NCI-H1105 (cell line): ENCODE results near the gene DCLRE1B.

Experiments used
- DNase-seq: peaks from one replicate; lab custom pipeline; 2025; lab: John Stamatoyannopoulos, UW

Gene DCLRE1B

DNA sequence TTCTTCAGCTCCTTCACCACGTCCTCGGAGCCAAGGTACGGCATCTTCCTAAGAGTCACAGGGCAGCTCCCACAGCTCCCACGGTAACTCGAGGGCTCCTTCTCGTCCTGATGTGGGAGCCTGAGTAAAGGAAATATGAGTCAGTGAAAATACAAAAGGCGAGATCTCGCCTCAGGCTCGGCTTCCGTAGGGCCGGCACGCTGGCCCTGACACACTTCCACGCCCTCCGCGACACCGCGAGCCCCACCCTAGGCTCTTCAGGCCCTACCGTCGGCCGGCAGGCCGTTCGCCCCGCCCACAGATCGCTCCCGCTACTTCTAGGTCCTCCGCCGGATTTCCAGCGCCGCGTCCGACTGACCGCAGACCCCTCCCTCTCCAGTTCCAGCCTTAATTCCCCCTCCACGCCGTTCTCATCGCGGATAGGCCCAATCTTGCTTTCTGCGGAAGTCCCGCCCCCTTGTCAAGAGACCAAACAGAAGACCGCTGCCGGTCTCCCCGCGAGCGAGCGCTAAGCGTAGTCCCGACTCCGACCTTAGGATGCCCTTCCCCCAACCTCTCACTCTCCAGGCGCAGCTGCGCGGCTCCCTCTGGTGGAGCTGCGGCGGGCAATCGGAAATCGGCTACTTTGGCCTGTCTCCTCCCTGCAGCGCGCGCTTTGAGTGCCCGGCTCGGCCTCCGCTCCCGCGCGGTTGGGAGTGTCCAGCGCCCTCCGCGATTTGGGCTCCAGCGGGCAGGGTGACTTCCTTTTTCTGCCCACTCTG is at the start of gene DCLRE1B, which contains the start of gene AP4B1:
Gene DCLRE1B (plus strand): TSS at position 653 of the 761 bp plus-strand sequence. CDS start 261 bp downstream, outside the sequence.
Gene AP4B1 (minus strand): TSS at position 126 of the 761 bp plus-strand sequence. CDS start 82 bp downstream, at position 44.
- peak; percentile 100 for DNase-seq

DNA sequence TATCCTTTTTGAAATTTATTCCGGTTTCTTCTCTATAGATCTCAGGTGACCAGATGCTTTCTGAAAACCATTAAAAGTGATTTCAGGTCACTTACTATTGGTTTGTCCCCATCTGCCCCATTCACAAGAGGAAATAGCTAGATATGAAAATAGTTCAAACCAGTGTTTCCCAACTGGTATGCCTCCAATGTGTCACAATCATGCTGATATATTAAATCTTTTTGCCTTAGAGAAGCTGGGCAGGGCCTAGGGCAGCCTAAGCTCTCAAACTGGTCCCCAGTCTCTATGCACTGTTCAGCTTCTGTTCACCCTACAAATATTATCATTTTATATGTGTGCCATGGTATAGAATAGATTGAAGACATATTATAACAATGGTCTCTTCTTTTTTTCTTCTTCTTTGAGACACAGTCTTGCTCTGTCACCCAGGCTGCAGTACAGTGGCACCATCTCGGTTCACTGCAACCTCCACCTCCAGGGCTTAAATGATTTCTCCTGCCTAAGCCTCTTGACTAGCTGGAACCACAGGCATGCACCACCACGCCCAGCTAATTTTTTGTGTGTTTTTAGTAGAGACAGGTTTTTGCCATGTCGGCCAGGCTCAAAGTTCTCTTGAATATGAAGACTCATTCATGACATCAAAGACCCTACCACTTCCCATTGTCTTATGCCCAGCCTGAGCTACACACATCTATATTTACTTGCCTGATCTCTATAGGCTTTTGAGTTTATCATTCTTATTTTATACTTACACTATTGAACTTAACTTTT is 49.3 kb upstream of the DCLRE1B start:
- DNase-seq, result no peak

DNA sequence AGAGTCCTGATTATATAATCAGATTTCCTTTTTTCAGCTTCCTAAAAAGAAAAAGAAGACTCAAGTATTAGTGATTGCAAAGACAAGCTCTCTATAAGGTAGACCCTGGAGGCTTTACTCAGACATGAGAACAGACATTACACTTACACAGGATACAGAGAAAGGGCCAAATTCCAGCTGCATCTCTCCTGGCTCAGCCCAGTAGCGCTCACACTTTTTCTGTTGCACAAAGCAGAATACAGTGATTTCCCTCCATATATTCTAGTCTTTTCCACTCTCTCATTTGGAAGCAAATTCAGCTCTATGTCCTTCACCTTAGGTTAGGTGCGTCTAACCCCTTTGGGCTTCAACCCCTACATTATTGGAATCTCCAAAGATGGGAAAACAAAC is 48.7 kb upstream of the DCLRE1B start:
- no peak for DNase-seq

DNA sequence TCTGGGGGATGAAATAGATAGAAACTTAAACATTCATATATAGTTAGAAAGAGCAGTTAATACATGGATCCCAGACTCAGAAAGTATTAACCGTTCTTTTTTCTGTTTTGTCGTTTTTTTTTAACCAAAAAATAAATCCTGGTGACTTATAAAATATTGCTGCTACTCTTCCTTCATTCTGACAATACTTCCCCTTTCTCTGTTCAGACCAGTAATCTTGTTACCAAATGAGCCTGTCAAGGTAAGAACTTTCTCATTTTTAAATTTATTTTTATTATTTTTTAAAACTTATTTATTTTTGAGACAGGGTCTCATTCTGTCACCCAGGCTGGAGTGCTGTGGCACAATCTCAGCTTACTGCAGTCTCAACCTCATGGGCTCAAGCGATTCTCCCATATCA is 47.4 kb upstream of the DCLRE1B start:
- no peak for DNase-seq

DNA sequence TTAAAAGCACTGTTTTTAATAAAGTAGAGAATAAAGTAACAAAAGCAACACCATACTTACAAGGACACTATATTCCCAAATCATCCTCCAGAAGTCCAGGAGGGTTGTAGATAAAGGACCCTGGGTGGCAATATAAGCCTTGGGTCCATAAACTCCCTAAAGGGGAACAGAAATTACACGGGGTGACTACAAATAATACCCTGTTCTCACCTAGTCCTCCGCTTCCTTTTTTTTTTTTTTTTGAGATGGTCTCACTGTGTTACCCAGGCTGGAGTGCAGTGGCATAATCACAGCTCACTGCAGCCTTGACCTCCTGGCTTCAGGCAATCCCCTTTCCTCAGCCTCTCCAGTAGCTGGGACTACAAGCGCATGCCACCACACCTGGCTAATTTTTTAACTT is 46.7 kb upstream of the DCLRE1B start:
- DNase-seq, result no peak

DNA sequence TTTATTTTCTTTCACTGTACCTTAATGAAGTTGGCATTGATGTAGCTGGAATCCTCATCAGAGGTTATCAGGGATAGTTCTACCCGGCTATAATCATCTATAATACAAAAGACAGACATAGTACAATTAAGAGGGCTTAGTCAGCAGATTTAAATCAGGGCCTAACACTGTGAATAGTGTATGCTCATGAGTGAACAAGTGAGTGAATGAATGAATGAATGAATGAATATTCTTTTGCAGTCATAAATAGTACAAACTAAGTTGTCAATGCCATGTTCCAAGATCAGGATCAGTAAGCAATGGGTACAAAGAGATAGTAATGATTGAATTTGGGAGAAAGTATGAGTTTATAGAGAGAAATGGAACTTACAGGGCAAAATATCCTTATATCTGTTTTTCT is 46.1 kb upstream of the DCLRE1B start:
- DNase-seq, result no peak

DNA sequence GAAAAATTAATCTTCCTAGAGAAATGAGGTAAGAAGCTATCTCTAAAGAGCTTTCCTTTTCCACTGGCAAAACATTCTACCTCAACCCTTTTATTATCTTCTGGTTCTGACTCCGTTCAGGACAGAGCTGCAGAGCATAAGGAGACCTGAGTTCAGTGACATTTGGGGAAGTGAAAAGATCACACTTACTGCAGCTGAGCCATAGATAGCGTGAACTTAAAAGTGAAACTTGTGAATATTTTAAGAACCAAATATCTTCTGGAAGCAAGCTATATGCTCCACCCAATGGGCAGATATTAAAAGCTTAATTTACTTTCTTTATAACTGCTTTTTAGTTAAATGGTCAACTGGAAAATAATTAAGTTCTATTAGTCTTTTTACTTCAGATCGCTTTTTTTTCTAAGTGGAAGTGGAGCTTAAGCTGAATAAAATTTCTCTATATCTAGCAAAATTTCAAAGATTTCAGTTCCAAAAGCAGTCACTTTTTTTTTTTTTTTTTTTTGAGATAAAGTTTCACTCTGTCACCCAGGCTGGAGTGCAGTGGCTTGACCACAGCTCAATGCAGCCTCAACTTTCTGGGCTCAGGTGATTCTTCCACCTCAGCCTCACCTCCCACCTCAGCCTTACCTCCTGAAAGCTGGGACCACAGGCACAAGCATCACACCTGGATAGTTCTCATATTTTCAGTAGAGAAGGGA is 45.5 kb upstream of the DCLRE1B start:
- no peak for DNase-seq

DNA sequence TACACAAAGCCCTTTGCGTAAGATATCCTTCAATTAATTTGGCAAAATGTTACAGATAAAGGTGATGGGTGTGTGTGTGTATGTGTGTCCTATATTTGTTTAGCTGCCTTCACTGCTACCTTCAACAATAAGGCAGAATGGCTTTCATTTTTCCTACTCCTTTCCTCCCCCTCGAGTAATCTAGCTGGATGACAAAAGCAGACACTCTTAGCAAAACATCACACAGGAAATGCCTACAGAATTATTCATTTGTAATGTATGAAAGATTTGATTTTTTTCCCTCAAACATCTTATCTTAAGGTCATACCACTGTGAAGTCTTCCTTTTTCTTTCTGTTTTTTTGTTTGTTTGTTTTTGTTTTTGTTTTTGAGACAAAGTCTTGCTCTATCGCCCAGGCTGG is 44.2 kb upstream of the DCLRE1B start:
- DNase-seq, result no peak

DNA sequence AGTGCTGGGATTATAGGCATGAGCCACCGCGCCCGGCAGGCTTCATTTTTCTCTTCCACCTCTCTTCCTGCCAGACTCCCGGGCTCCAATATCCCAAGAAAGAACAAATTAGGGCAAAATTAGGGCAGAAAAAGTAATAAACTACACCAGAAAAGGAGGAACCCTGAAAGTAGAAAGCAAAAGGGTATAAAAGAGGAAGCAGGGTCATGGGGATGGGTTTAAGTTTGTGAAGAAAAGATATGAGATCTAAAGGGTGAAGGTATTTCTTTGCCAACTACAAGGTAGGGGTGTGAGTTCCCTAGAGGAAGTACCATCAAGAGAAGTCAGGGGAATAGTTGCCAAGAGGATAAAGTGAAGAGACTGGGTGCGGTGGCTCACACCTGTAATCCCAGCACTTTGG is 43.5 kb upstream of the DCLRE1B start:
- no peak for DNase-seq

DNA sequence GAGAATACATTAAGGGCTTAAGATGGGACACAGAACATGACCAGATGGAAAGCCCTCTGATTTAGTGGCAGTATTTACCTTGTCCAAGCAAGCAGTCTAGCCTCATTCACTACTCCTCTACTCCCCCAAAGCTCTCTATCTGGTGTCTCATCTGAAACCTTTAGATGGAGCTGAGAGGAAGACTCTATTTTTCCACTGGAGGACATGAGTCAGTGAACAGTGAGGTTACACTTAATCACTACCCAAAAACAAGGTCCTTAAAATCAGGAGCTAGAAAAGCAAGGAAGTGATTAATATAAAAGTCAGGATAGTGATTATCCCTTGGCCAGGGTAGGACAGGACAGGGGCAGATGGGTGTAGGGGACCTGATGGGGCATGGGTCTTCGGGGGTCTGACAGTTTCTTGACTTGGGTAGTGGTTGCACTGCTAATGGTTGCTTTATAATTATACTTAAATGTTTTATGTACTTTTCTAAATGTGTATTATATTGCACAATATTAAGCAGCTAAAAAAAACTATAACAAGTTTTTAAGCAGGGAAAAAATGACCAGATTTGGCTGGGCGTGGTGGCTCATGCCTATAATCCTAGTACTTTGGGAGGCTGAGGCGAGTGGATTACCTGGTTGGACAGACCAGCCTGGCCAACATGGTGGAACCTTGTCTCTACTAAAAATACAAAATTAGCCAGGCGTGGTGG is 36.6 kb upstream of the DCLRE1B start:
- no peak for DNase-seq

DNA sequence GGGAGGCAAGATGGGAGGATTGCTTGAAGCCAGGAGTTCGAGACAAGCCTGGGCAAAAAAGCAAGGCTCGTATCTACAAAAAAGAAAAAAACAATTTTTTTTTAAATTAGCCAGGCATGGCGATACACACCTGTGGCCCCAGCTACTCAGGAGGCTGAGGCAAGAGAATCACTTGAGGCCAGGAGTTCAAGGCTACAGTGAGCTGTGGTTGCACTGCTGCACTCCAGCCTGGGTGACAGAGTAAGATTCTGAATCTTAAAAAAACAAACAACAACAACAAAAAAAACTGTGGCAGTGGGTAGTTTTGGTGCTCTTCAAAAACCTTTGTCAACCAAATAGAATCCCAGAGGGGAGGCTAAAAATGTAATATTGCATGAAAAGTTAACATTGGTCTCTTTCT is 34.3 kb upstream of the DCLRE1B start:
- no peak for DNase-seq

DNA sequence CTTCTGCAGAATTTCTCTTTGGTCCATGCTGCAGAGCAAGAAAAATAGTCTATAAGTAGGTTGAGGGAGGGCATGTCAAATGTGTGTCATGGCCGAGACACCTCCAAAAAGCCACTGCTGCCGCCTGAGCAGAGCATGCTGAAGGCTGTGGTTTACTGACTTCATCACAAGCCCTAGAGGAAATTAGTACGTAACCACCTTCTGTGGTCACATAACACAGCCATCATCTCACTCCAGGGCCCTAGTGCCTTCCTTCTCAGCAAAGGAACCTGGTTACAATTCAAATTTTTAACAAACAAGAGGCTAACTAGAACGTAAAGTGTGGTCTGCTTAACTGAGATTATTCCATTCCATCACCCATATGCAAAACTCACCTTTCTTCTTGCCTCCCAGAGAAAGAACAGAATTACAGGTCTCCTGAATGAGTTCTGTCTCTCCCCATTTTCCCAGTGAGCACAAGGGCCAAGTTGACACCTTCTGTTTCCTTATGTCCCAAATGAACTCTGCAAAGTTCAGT is 33.5 kb upstream of the DCLRE1B start, which contains the start of gene PTPN22:
Gene PTPN22 (minus strand): TSS at position 116 of the 517 bp plus-strand sequence.
- no peak for DNase-seq

DNA sequence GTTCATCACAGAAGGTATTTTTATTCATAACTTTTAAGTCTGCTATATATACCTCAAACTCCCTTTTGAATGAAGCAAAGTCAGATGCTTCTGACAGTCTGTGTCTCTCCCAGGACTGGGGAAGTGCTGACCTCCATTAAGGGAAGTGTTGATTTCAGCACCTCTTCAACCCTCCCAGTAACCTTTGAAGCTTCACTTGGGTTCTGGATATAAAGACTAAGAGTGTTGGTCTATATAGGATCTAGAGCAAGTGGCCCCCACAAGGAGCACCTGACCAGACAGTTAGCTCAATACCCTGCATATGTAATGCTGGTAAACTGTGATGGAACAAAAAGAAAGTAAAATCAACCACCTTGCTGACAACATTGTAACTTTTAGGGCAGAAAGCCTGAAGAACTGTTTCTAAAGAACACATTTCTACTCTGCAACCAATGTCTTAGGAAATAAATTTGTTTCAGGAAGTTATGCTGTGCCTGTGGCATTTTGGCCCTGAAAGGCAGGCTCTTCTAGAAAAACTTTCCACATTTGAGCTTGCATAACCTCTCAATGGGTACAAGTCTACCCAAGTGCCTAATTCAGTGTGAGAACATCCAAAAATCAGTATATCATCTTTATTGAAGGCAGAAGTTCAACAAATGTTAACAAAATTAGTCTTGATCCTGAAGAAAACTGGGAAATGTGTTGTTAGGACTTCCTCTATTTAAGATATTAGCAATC is 32.7 kb upstream of the DCLRE1B start:
- DNase-seq, result no peak

DNA sequence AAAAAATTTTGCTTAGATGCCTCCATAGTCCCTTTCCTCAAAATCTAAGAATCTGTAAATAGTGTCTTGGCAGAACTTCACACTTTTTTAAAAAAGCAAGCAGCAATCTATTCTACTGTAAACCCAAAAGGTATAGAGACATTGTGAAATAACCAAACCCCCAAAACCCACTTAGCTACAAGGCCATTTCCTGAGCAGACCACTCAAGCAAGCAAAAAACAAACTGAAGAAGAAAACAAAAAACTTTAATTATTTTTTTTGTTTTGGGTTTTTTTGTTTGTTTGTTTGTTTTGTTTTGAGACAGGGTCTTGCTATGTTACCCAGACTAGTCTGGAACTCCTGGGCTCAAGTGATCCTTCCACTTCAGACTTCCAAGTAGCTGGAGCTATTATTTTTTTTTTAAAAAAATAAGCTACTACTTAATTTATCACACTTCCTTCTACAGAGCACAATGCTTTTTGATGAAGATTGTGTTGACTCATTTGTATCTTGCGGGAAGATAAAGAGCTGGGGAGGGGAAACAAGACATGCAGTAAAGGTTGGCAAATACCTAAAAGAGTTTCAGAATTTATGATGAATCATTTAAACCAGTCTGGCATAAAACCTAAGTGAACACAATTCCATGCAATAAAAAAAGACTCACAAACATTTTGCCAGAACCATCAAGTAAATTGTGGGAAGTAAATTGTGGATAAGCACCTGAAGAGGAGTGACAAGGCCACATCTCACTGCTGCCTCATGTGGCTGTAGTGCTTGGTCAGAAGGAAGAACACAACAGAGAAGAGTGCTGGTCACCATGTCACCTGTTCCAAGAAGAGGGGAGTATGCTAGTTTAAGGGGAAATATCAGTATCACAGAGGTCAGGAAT is 30.9 kb upstream of the DCLRE1B start:
- no peak for DNase-seq

DNA sequence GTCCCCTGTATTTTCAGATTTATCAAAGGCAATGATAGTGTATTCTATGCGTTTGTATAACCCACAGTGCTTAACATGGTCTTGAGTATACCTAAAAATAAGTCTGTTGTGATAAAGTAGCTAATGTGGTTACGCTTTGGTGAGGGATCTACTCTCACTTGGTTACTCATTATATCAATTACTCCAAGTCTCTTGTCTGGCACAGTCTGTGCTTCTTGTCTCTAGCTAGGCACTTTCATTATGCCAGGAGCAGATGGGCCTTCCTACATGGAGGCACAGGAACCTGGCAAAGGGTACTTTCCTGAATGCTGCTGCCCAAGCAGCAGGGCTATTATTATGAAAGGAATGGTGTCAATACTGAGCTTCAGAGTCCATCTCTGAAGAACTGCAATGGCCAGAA is 29.4 kb upstream of the DCLRE1B start:
- no peak for DNase-seq

DNA sequence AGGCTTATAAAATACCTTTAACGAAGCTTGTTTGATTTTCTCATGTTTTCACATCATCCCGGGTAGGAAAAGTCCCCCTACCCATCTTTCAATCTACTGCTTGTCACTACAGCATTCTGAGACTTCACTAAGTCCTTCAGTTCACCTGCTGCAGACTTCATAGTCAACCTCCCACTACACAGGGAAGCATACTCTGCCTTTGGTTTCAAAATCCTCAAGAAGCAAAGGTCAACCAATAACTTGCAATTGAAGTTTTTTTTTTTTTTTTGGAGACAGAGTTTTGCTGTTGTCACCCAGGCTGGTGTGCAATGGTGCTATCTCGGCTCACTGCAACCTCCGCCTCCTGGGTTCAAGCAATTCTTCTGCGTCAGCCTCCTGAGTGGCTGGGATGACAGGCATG is 28.9 kb upstream of the DCLRE1B start:
- DNase-seq, result no peak

DNA sequence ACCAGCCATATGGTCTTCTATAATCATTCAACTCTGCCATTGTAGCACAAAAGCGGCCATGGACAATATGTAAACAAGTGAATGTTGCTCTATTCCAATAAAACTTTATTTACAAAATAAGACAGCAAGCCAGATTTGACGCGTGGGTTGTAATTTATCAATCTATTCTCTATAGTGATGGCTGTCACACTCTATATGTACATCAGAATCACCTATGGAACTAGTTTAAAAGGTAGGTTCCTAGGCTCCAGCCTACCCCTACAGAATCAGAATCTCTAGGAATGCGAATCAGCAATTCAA is 25.4 kb upstream of the DCLRE1B start:
- no peak for DNase-seq

DNA sequence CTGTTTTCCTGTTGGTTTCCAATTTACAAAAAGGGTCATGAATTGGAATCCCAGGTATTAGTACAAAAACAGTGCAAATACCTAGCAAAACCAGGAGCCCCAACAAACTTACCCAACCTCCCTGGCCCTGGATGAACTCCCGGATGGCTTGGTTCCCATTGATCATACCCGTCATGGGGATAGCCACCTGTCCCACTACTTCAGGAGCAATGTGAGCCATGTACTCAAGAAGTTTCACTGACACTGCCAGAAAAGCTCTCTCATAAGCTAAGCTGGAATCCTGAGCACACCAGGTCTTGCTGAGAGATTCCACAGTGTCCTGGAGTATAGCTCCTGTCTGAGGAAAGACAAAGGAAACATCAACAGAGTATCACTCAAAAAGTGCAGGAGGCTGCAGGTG is 23.5 kb upstream of the DCLRE1B start:
- no peak for DNase-seq

DNA sequence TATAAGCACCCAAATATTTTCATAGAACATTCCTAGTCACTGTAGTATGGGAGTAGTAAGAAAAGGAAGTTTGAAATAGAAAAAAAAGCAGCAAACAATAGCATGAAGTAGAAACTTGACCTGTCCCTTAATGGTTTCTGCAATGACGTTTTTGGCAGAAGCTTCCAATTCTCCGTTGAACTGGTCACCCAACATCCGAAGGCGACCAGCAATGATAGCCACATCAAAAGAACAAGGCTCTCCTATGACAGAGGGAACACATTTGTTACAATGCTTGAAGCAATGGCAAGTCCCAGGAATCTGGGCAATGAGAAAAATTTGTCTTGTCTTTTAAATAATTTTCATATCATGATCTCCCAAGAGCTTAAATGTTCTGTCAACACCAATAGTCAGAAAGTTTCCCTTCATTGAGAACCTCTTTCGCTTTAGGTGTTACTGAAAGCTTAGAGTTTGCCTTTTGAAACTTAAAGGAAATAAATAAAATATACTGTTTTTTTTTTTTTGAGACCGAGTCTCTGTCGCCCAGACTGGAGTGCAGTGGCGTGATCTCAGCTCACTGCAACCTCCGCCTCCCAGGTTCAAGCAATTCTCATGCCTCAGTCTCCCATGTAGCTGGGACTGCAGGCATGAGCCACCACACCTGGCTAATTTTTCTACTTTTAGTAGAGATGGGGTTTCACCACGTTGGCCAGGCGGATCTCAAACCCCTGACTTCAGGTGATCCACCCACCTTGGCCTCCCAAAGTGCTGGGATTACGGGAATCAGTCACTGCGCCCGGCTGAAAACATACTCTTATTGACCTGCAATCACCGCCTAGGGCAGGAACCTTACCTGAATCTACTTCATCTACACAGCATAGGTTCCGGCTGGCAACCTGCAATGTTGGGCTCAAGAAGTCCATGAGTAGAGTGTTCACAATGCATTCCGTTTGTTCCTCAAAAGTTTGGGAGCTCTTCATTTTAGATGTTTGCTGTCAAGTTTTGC is 18.4 kb upstream of the DCLRE1B start:
- DNase-seq, result no peak
